ENCODE data around the gene SLC25A10. TPM values are rescaled to one million over a fixed set of nuclear protein-coding genes. Genes with fewer than 3 reads are reported as not detected.

The SLC25A10 gene
- total and polyA plus RNA-seq, 10 of the 15 experiments (the other 5 are each of a cell fraction or from before 2014, with no cell fraction given), result 0.11 to 72.7 (median 22.3) TPM

- TF ChIP-seq CREM (IDR thresholded peaks at IDR 0.05; ENCODE audit: low read depth) (peak; percentile 77), TARDBP (IDR thresholded peaks at IDR 0.05; ENCODE audit: borderline replicate concordance) (peak; percentile 85; the same call in 1 of the 2 replicates), EGR1 (IDR thresholded peaks at IDR 0.05; ENCODE audit: borderline replicate concordance in 1 of 2, low read depth in 2 of 2, low read length in 2 of 2) (no peak), SPI1 (IDR thresholded peaks at IDR 0.05; ENCODE audit: borderline replicate concordance, insufficient read depth, low read depth, low read length) (peak; percentile 68), SP1 (IDR thresholded peaks at IDR 0.05; ENCODE audit: low read depth, low read length) (peak; percentile 99), NRF1 (conservative IDR thresholded peaks at IDR 0.05; ENCODE audit: low read depth, low read length) (peak; percentile 67), TAF1 (IDR thresholded peaks at IDR 0.05; ENCODE audit: borderline replicate concordance, low read depth, low read length) (peak; percentile 62; the same call in 1 of the 2 replicates), SIN3A (IDR thresholded peaks at IDR 0.05; ENCODE audit: low read depth, low read length) (peak; percentile 89; the same call in 1 of the 2 replicates), JUND (IDR thresholded peaks at IDR 0.05; ENCODE audit: low read depth, low read length) (no peak), HDAC6 (IDR thresholded peaks at IDR 0.05; ENCODE audit: unreplicated experiment) (no peak), CEBPB (IDR thresholded peaks at IDR 0.05; ENCODE audit: borderline replicate concordance in 1 of 2, low read depth in 2 of 2, low read length in 2 of 2) (no peak), NR2C1 (IDR thresholded peaks at IDR 0.05) (no peak), EZH2 (IDR thresholded peaks at IDR 0.05; ENCODE audit: borderline replicate concordance, control insufficient read depth, low read depth, low read length) (no peak), E2F4 (IDR thresholded peaks at IDR 0.05; ENCODE audit: low read depth, low read length) (no peak), MLLT1 (IDR thresholded peaks at IDR 0.05) (peak; percentile 41; the same call in 1 of the 2 replicates)
- TF ChIP-seq, protein P1, sequence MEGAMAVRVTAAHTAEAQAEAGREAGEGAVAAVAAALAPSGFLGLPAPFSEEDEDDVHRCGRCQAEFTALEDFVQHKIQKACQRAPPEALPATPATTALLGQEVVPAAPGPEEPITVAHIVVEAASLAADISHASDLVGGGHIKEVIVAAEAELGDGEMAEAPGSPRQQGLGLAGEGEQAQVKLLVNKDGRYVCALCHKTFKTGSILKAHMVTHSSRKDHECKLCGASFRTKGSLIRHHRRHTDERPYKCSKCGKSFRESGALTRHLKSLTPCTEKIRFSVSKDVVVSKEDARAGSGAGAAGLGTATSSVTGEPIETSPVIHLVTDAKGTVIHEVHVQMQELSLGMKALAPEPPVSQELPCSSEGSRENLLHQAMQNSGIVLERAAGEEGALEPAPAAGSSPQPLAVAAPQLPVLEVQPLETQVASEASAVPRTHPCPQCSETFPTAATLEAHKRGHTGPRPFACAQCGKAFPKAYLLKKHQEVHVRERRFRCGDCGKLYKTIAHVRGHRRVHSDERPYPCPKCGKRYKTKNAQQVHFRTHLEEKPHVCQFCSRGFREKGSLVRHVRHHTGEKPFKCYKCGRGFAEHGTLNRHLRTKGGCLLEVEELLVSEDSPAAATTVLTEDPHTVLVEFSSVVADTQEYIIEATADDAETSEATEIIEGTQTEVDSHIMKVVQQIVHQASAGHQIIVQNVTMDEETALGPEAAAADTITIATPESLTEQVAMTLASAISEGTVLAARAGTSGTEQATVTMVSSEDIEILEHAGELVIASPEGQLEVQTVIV (IDR thresholded peaks at IDR 0.05; ENCODE audit: borderline replicate concordance, partially characterized antibody), result peak; percentile 93
- TF ChIP-seq, protein P2, sequence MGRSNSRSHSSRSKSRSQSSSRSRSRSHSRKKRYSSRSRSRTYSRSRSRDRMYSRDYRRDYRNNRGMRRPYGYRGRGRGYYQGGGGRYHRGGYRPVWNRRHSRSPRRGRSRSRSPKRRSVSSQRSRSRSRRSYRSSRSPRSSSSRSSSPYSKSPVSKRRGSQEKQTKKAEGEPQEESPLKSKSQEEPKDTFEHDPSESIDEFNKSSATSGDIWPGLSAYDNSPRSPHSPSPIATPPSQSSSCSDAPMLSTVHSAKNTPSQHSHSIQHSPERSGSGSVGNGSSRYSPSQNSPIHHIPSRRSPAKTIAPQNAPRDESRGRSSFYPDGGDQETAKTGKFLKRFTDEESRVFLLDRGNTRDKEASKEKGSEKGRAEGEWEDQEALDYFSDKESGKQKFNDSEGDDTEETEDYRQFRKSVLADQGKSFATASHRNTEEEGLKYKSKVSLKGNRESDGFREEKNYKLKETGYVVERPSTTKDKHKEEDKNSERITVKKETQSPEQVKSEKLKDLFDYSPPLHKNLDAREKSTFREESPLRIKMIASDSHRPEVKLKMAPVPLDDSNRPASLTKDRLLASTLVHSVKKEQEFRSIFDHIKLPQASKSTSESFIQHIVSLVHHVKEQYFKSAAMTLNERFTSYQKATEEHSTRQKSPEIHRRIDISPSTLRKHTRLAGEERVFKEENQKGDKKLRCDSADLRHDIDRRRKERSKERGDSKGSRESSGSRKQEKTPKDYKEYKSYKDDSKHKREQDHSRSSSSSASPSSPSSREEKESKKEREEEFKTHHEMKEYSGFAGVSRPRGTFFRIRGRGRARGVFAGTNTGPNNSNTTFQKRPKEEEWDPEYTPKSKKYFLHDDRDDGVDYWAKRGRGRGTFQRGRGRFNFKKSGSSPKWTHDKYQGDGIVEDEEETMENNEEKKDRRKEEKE (IDR thresholded peaks at IDR 0.05), result no peak
- TF ChIP-seq, protein P3, sequence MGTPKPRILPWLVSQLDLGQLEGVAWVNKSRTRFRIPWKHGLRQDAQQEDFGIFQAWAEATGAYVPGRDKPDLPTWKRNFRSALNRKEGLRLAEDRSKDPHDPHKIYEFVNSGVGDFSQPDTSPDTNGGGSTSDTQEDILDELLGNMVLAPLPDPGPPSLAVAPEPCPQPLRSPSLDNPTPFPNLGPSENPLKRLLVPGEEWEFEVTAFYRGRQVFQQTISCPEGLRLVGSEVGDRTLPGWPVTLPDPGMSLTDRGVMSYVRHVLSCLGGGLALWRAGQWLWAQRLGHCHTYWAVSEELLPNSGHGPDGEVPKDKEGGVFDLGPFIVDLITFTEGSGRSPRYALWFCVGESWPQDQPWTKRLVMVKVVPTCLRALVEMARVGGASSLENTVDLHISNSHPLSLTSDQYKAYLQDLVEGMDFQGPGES (IDR thresholded peaks at IDR 0.05), result peak; percentile 91
- TF ChIP-seq, protein P4, sequence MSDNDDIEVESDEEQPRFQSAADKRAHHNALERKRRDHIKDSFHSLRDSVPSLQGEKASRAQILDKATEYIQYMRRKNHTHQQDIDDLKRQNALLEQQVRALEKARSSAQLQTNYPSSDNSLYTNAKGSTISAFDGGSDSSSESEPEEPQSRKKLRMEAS (IDR thresholded peaks at IDR 0.05; ENCODE audit: low read depth, low read length), result peak; percentile 63; the same call in 1 of the 2 replicates
Observed at GRCh38 chr17:81683584-81684441, 28.3 kb upstream of the SLC25A10 start, which contains the start of the genes ARL16 and HGS (continued).

Data from GM12878 (cell line).